Mesenchymal stem cell (in vitro differentiated cells and primary cell): Measurements from ENCODE around the gene C3orf20.

Source experiments
- DNase-seq: peaks from one replicate; pipeline ENCODE4 v3.0.0-alpha.2; 2013
- H2AFZ ChIP-seq: one replicate; pipeline ENCODE4 v1.6.1; 2013; ENCODE audit warnings: low read depth, mild to moderate bottlenecking, control low read depth, inconsistent platforms, low read length, moderate library complexity
- H2AK5ac ChIP-seq: 2 replicates; pipeline ENCODE4 v1.6.1; 2013; ENCODE audit warnings: low read length, moderate library complexity, mild to moderate bottlenecking, inconsistent platforms; ENCODE audit not compliant: severe bottlenecking
- H2BK120ac ChIP-seq: one replicate; pipeline ENCODE4 v1.6.1; 2013; ENCODE audit warnings: low read depth, mild to moderate bottlenecking, inconsistent platforms, low read length, moderate library complexity
- H2BK12ac ChIP-seq, 2 experiments: one replicate each; pipeline ENCODE4 v1.6.1; 2013; ENCODE audit warnings: inconsistent platforms in 2 of 2, low read length in 2 of 2, mild to moderate bottlenecking in 2 of 2, moderate library complexity in 2 of 2, control low read depth in 1 of 2
- H2BK15ac ChIP-seq: one replicate; pipeline ENCODE4 v1.6.1; 2013; ENCODE audit warnings: mild to moderate bottlenecking, low read depth, inconsistent platforms; ENCODE audit not compliant: poor library complexity, severe bottlenecking
- H2BK5ac ChIP-seq: 2 replicates; pipeline ENCODE4 v1.6.1; 2013; ENCODE audit warnings: low read depth, mild to moderate bottlenecking, low read length, control low read depth, inconsistent platforms; ENCODE audit not compliant: poor library complexity, severe bottlenecking
- H3K14ac ChIP-seq, 2 experiments: one replicate each; pipeline ENCODE4 v1.6.1; 2013; ENCODE audit warnings: inconsistent platforms in 2 of 2, low read length in 2 of 2, control low read depth in 1 of 2, mild to moderate bottlenecking in 1 of 2, moderate library complexity in 1 of 2
- H3K18ac ChIP-seq, 2 experiments: one replicate each; pipeline ENCODE4 v1.6.1; 2013; ENCODE audit warnings: inconsistent platforms in 2 of 2, low read length in 2 of 2, control low read depth in 1 of 2, low read depth in 1 of 2, mild to moderate bottlenecking in 1 of 2
- H3K23ac ChIP-seq, 2 experiments: one replicate each; pipeline ENCODE4 v1.6.1; 2013; ENCODE audit warnings: inconsistent platforms in 2 of 2, low read length in 2 of 2, mild to moderate bottlenecking in 2 of 2, moderate library complexity in 2 of 2, control low read depth in 1 of 2
- H3K27ac ChIP-seq: 2 replicates; pipeline ENCODE4 v1.5.1; 2013; ENCODE audit warnings: mild to moderate bottlenecking, moderate library complexity, low read length, control low read depth, inconsistent platforms; ENCODE audit not compliant: poor library complexity, severe bottlenecking
- H3K27me3 ChIP-seq, 2 experiments: 2 replicates each; pipeline versions ENCODE4 v1.6.1 to v1.7.0; 2013; ENCODE audit warnings: low read length in 2 of 2, mild to moderate bottlenecking in 2 of 2, moderate library complexity in 2 of 2, control low read depth in 1 of 2, inconsistent platforms in 1 of 2; ENCODE audit not compliant: control insufficient read depth in 1 of 2, insufficient read depth in 1 of 2
- H3K36me3 ChIP-seq, 2 experiments: 2 replicates each; pipeline versions ENCODE4 v1.6.1 to v1.7.0; 2013; ENCODE audit warnings: low read length in 2 of 2, control low read depth in 1 of 2, inconsistent platforms in 1 of 2, low read depth in 1 of 2, mild to moderate bottlenecking in 1 of 2; ENCODE audit not compliant: insufficient read depth in 2 of 2, control insufficient read depth in 1 of 2
- H3K4ac ChIP-seq, 2 experiments: one replicate each; pipeline ENCODE4 v1.6.1; 2013; ENCODE audit warnings: inconsistent platforms in 2 of 2, low read length in 2 of 2, mild to moderate bottlenecking in 2 of 2, moderate library complexity in 2 of 2, control low read depth in 1 of 2, low read depth in 1 of 2
- H3K4me1 ChIP-seq: 2 replicates; pipeline ENCODE4 v1.6.1; 2013; ENCODE audit warnings: low read depth, low read length, control low read depth; ENCODE audit not compliant: control insufficient read depth, insufficient read depth
- H3K4me2 ChIP-seq: 2 replicates; pipeline ENCODE4 v1.6.1; 2013; ENCODE audit warnings: low read length, mild to moderate bottlenecking, inconsistent platforms; ENCODE audit not compliant: poor library complexity, severe bottlenecking
- H3K4me3 ChIP-seq, 2 experiments: 2 replicates each; pipeline versions ENCODE4 v1.5.1 to v1.7.0; 2013; ENCODE audit warnings: low read length in 2 of 2, mild to moderate bottlenecking in 2 of 2, control low read depth in 1 of 2, low read depth in 1 of 2; ENCODE audit not compliant: insufficient read depth in 1 of 2
- H3K79me1 ChIP-seq: replicated peaks from 2 replicates; pipeline ENCODE4 v1.6.1; 2013; ENCODE audit warnings: mild to moderate bottlenecking, control low read depth, low read length, inconsistent platforms; ENCODE audit not compliant: poor library complexity, severe bottlenecking
- H3K9ac ChIP-seq: 2 replicates; pipeline ENCODE4 v1.7.0; 2013; ENCODE audit warnings: mild to moderate bottlenecking, low read length, moderate library complexity
- H3K9me3 ChIP-seq: 2 replicates; pipeline ENCODE4 v1.7.0; 2013; ENCODE audit warnings: mild to moderate bottlenecking, low read length; ENCODE audit not compliant: control insufficient read depth
- H4K8ac ChIP-seq: one replicate; pipeline ENCODE4 v1.6.1; 2013; ENCODE audit warnings: inconsistent platforms, mild to moderate bottlenecking, low read length, moderate library complexity
- H4K91ac ChIP-seq: one replicate; pipeline ENCODE4 v1.6.1; 2013; ENCODE audit warnings: mild to moderate bottlenecking, low read length, inconsistent platforms
- WGBS: methylation state at CpG from one replicate; pipeline ENCODE4 v1.1.7; 2013; ENCODE audit warnings: mixed read lengths; 5-methylcytosine and 5-hydroxymethylcytosine counted together

The C3orf20 gene

GRCh38 chr3:14799146-14799545 is 124.2 kb downstream of the C3orf20 start:
- H3K27me3 ChIP-seq = peaks cover 51 to 57% of the 10 kb centered on the region in 2 experiments
- no peak overlapping the region for H4K91ac ChIP-seq
- no peaks in the 10 kb centered on the region for H3K36me3 ChIP-seq
- H2BK120ac ChIP-seq = no peak overlapping the region
- WGBS = no CpG with 5 or more reads among the region's 4 CpGs
- H3K27ac ChIP-seq = no peak overlapping the region
- no peak overlapping the region for H2BK15ac ChIP-seq
- no peak overlapping the region for H3K4me3 ChIP-seq
- no peak overlapping the region for H3K23ac ChIP-seq
- DNase-seq = no peak
- no peak overlapping the region for H2AFZ ChIP-seq
- H2BK12ac ChIP-seq = no peak overlapping the region
- H3K79me1 ChIP-seq = no peaks in the 10 kb centered on the region
- H3K9ac ChIP-seq = no peak overlapping the region
- H3K4me2 ChIP-seq = no peak overlapping the region
- no peak overlapping the region for H3K14ac ChIP-seq
- no peak overlapping the region for H2AK5ac ChIP-seq
- no peak overlapping the region for H4K8ac ChIP-seq
- H3K4ac ChIP-seq = no peak overlapping the region
- H2BK5ac ChIP-seq = no peak overlapping the region
- no peak overlapping the region for H3K18ac ChIP-seq
- H3K4me1 ChIP-seq = no peaks in the 10 kb centered on the region
- no peaks in the 10 kb centered on the region for H3K9me3 ChIP-seq

- H3K27ac ChIP-seq = no peak overlapping the region
- H3K23ac ChIP-seq = no peak overlapping the region
- H3K36me3 ChIP-seq = no peaks in the 10 kb centered on the region
- no peak overlapping the region for H3K4ac ChIP-seq
- no peak for DNase-seq
- H3K18ac ChIP-seq = no peak overlapping the region
- 87% methylated on average over 9 of the region's 9 CpGs for WGBS
- no peak overlapping the region for H3K4me3 ChIP-seq
- H2BK12ac ChIP-seq = no peak overlapping the region
- H3K9me3 ChIP-seq = no peaks in the 10 kb centered on the region
- H3K14ac ChIP-seq = no peak overlapping the region
- H4K91ac ChIP-seq = no peak overlapping the region
- no peak overlapping the region for H3K4me2 ChIP-seq
- H3K4me1 ChIP-seq = peaks cover 1% of the 10 kb centered on the region
- no peak overlapping the region for H2BK15ac ChIP-seq
- no peaks in the 10 kb centered on the region for H3K79me1 ChIP-seq
- H2BK5ac ChIP-seq = no peak overlapping the region
- no peak overlapping the region for H2BK120ac ChIP-seq
- no peak overlapping the region for H2AFZ ChIP-seq
- H4K8ac ChIP-seq = no peak overlapping the region
- no peak overlapping the region for H2AK5ac ChIP-seq
- H3K27me3 ChIP-seq = peaks cover 54 to 61% of the 10 kb centered on the region in 2 experiments
- no peak overlapping the region for H3K9ac ChIP-seq
Measured at GRCh38 chr3:14801031-14801430, 126.1 kb downstream of the C3orf20 start.

GRCh38 chr3:14801668-14802380 is 126.9 kb downstream of the C3orf20 start:
- H3K9me3 ChIP-seq = no peaks in the 10 kb centered on the region
- 74% methylated on average over 9 of the region's 10 CpGs for WGBS
- H2BK120ac ChIP-seq = no peak overlapping the region
- no peak overlapping the region for H2BK5ac ChIP-seq
- no peak overlapping the region for H3K4me2 ChIP-seq
- H3K4me1 ChIP-seq = peaks cover 1% of the 10 kb centered on the region
- H3K27ac ChIP-seq = no peak overlapping the region
- peaks cover 49 to 56% of the 10 kb centered on the region in 2 experiments for H3K27me3 ChIP-seq
- H2BK12ac ChIP-seq = no peak overlapping the region
- no peak for DNase-seq
- no peak overlapping the region for H3K14ac ChIP-seq
- no peak overlapping the region for H2BK15ac ChIP-seq
- no peak overlapping the region for H3K4ac ChIP-seq
- no peak overlapping the region for H4K8ac ChIP-seq
- H3K18ac ChIP-seq = no peak overlapping the region
- no peak overlapping the region for H2AK5ac ChIP-seq
- no peak overlapping the region for H3K23ac ChIP-seq
- no peaks in the 10 kb centered on the region for H3K79me1 ChIP-seq
- no peaks in the 10 kb centered on the region for H3K36me3 ChIP-seq
- no peak overlapping the region for H4K91ac ChIP-seq
- H2AFZ ChIP-seq = no peak overlapping the region
- no peak overlapping the region for H3K9ac ChIP-seq
- no peak overlapping the region for H3K4me3 ChIP-seq

GRCh38 chr3:14802381-14802731 is 127.4 kb downstream of the C3orf20 start:
- H2BK120ac ChIP-seq = no peak overlapping the region
- H2BK15ac ChIP-seq = no peak overlapping the region
- no peak overlapping the region for H2AK5ac ChIP-seq
- WGBS = 80% methylated on average over 7 of the region's 7 CpGs
- no peaks in the 10 kb centered on the region for H3K79me1 ChIP-seq
- H3K27ac ChIP-seq = no peak overlapping the region
- no peaks in the 10 kb centered on the region for H3K9me3 ChIP-seq
- H2AFZ ChIP-seq = no peak overlapping the region
- no peaks in the 10 kb centered on the region for H3K36me3 ChIP-seq
- no peak overlapping the region for H3K4ac ChIP-seq
- no peak overlapping the region for H2BK5ac ChIP-seq
- H3K4me2 ChIP-seq = no peak overlapping the region
- no peak for DNase-seq
- H4K8ac ChIP-seq = no peak overlapping the region
- no peak overlapping the region for H4K91ac ChIP-seq
- H3K23ac ChIP-seq = no peak overlapping the region
- H3K4me1 ChIP-seq = peaks cover 1% of the 10 kb centered on the region
- peaks cover 49 to 60% of the 10 kb centered on the region in 2 experiments for H3K27me3 ChIP-seq
- no peak overlapping the region for H3K18ac ChIP-seq
- no peak overlapping the region for H2BK12ac ChIP-seq
- H3K14ac ChIP-seq = no peak overlapping the region
- no peak overlapping the region for H3K4me3 ChIP-seq
- H3K9ac ChIP-seq = no peak overlapping the region
